Ishikawa (cell line): ENCODE results near the gene ANK2.

Experiments
- CEBPB ChIP-seq: IDR thresholded peaks from 2 replicates; pipeline ENCODE4 v1.6.1; 2012
- CREB1 ChIP-seq: IDR thresholded peaks from 2 replicates; pipeline ENCODE4 v1.6.1; 2012; ENCODE audit warnings: low read depth
- EGR1 ChIP-seq: IDR thresholded peaks from 2 replicates; pipeline ENCODE4 v1.6.1; 2012
- EP300 ChIP-seq: IDR thresholded peaks from 2 replicates; pipeline ENCODE4 v1.6.1; 2012; ENCODE audit warnings: borderline replicate concordance
- FOXM1 ChIP-seq: IDR thresholded peaks from 2 replicates; pipeline ENCODE4 v1.6.1; 2012; ENCODE audit warnings: low read depth, borderline replicate concordance
- MAX ChIP-seq: IDR thresholded peaks from 2 replicates; pipeline ENCODE4 v1.6.1; 2012
- NFIC ChIP-seq: IDR thresholded peaks from 2 replicates; pipeline ENCODE4 v1.6.1; 2012
- RAD21 ChIP-seq: IDR thresholded peaks from 2 replicates; pipeline ENCODE4 v1.6.1; 2012; ENCODE audit warnings: low read depth
- REST ChIP-seq: IDR thresholded peaks from 2 replicates; pipeline ENCODE4 v1.6.1; 2012; ENCODE audit warnings: low read depth, mild to moderate bottlenecking
- TAF1 ChIP-seq: IDR thresholded peaks from 2 replicates; pipeline ENCODE4 v1.6.1; 2012; ENCODE audit warnings: low read depth, mild to moderate bottlenecking
- TCF12 ChIP-seq: IDR thresholded peaks from 2 replicates; pipeline ENCODE4 v1.6.1; 2012; ENCODE audit warnings: low read depth
- TEAD4 ChIP-seq: IDR thresholded peaks from 2 replicates; pipeline ENCODE4 v1.6.1; 2012
- YY1 ChIP-seq: IDR thresholded peaks from 2 replicates; pipeline ENCODE4 v1.6.1; 2012; ENCODE audit warnings: low read depth
- ZBTB7A ChIP-seq: IDR thresholded peaks from 2 replicates; pipeline ENCODE4 v1.6.1; 2012; ENCODE audit warnings: low read depth
- TF ChIP-seq, protein P1 (sequence below): IDR thresholded peaks from 2 replicates; pipeline ENCODE4 v1.6.1; 2012

ANK2 gene

GRCh38 chr4:113024388-113024787, 25.1 kb upstream of the ANK2 start:
- TF ChIP-seq NFIC, result no peak
- no peak for TF ChIP-seq ZBTB7A
- no peak for TF ChIP-seq CREB1
- TF ChIP-seq TEAD4, result no peak
- TF ChIP-seq RAD21, result no peak
- no peak for TF ChIP-seq EGR1

- TF ChIP-seq FOXM1 (no peak), RAD21 (no peak), TCF12 (no peak), TAF1 (no peak)
- TF ChIP-seq, protein P1, sequence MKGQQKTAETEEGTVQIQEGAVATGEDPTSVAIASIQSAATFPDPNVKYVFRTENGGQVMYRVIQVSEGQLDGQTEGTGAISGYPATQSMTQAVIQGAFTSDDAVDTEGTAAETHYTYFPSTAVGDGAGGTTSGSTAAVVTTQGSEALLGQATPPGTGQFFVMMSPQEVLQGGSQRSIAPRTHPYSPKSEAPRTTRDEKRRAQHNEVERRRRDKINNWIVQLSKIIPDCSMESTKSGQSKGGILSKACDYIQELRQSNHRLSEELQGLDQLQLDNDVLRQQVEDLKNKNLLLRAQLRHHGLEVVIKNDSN, result no peak
These were observed 24.0 kb upstream of the ANK2 start for GRCh38 chr4:113025416-113025815.

DNA sequence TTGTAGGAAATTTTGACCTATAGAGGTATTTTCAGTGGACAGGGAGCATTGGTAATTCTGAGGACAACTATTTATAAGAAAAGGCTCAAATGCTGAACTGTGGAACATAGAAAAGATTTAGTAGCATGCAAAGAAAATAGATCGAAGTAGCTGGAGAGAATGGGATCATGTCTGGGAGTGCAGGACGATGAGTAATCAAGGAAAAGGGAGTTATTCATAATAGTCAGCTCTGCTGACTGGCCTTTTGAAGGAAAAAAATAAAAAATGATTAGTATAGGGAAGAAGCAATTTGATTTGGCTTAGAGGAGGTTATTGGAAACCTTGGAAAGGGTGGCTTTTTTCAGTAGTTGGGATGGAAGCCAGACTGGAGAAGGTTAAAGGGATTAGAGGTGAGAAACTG, 22.9 kb upstream of the ANK2 start:
- no peak for TF ChIP-seq EP300
- no peak for TF ChIP-seq TAF1
- TF ChIP-seq EGR1, result no peak
- no peak for TF ChIP-seq TEAD4
- no peak for TF ChIP-seq CEBPB
- no peak for TF ChIP-seq MAX
- TF ChIP-seq, protein P1, result no peak
- no peak for TF ChIP-seq CREB1
- TF ChIP-seq FOXM1, result no peak
- TF ChIP-seq YY1, result no peak
- no peak for TF ChIP-seq RAD21
- TF ChIP-seq TCF12, result no peak
- no peak for TF ChIP-seq REST
- no peak for TF ChIP-seq NFIC
- TF ChIP-seq ZBTB7A, result no peak

- no peak for TF ChIP-seq FOXM1
- TF ChIP-seq MAX, result no peak
- TF ChIP-seq ZBTB7A, result no peak
- TF ChIP-seq RAD21, result no peak
- no peak for TF ChIP-seq NFIC
- TF ChIP-seq TEAD4, result no peak
- no peak for TF ChIP-seq REST
These were observed 21.4 kb upstream of the ANK2 start for GRCh38 chr4:113028074-113028473.

GRCh38 chr4:113031212-113031611, 18.2 kb upstream of the ANK2 start:
- no peak for TF ChIP-seq NFIC
- no peak for TF ChIP-seq CREB1
- no peak for TF ChIP-seq EP300
- no peak for TF ChIP-seq ZBTB7A
- TF ChIP-seq, protein P1, result no peak
- no peak for TF ChIP-seq TAF1
- no peak for TF ChIP-seq EGR1
- TF ChIP-seq YY1, result no peak
- TF ChIP-seq MAX, result no peak
- no peak for TF ChIP-seq FOXM1
- no peak for TF ChIP-seq RAD21
- no peak for TF ChIP-seq TCF12
- no peak for TF ChIP-seq TEAD4
- no peak for TF ChIP-seq CEBPB
- TF ChIP-seq REST, result no peak
